Tibial artery (tissue), 4 donors: Measurements from ENCODE around the gene GRAMD4.

Experiments used
- DNase-seq, 2 donors: peaks; one replicate each; pipeline ENCODE4 v3.0.0-alpha.2; 2019
- H3K27ac ChIP-seq, 2 donors: fragments of 200-600 bp; sonication (generic) in 1 of 2; 1 replicate in 1 of 2; 2 replicates in 1 of 2; pipeline ENCODE4 v1.5.1; 2018 to 2019; ENCODE audit warnings: mild to moderate bottlenecking in 1 of 2
- H3K27me3 ChIP-seq, 2 donors: fragments of 200-600 bp; sonication (generic) in 1 of 2; one replicate each; pipeline versions ENCODE4 v1.5.1 to v1.6.0; 2016 to 2019
- H3K36me3 ChIP-seq, 3 donors: fragments of 200-600 bp; sonication (generic) in 2 of 3; one replicate each; pipeline ENCODE4 v1.5.1; 2016 to 2019; ENCODE audit warnings: mild to moderate bottlenecking in 2 of 3
- H3K4me1 ChIP-seq, 4 donors: fragments of 200-600 bp; sonication (generic) in 2 of 4; 1 replicate in 3 of 4; 2 replicates in 1 of 4; pipeline ENCODE4 v1.5.1; 2016 to 2019
- H3K4me3 ChIP-seq, 2 donors: fragments of 200-600 bp; sonication (generic) in 1 of 2; 1 replicate in 1 of 2; 2 replicates in 1 of 2; pipeline ENCODE4 v1.5.1; 2018 to 2019; ENCODE audit warnings: mild to moderate bottlenecking in 2 of 2
- H3K9me3 ChIP-seq, 3 donors: fragments of 200-600 bp; sonication (generic) in 1 of 3; one replicate each; pipeline ENCODE4 v1.5.1; 2016 to 2019
- CTCF ChIP-seq, 2 experiments: fragments of 200-600 bp in 1 of 2; fragments of 450-650 bp in 1 of 2; IDR thresholded peaks; one replicate each; pipeline ENCODE4 v1.5.1; 2017 to 2019; ENCODE audit warnings: antibody characterized with exemption in 2 of 2, mild to moderate bottlenecking in 1 of 2, moderate library complexity in 1 of 2
- intact Hi-C: fragments of 100-400 bp; cut with DNase I; formaldehyde crosslinking; loops from one replicate; pipeline ENCODE4 v1.15.0; 2023; ENCODE audit warnings: low total_unique reads

Gene GRAMD4

GRCh38 chr22:46701262-46701661 is 81.1 kb downstream of the GRAMD4 start:
- Histone ChIP-seq H3K4me1 (no peaks in the 10 kb centered on the region), H3K27ac (no peak overlapping the region), H3K27me3 (no peaks in the 10 kb centered on the region), H3K4me3 (no peak overlapping the region), H3K9me3 (no peaks in the 10 kb centered on the region), H3K36me3 (peaks cover 69 to 97% (median 95%) of the 10 kb centered on the region in 3 donors)
- no peak for DNase-seq
- intact Hi-C loops = no loop called here
- no peak for TF ChIP-seq CTCF (IDR thresholded peaks at IDR 0.05)

GRCh38 chr22:46703171-46703995 is 83.2 kb downstream of the GRAMD4 start:
- H3K36me3 ChIP-seq = peaks cover 71 to 97% (median 96%) of the 10 kb centered on the region in 3 donors
- no peaks in the 10 kb centered on the region for H3K4me1 ChIP-seq
- H3K9me3 ChIP-seq = no peaks in the 10 kb centered on the region
- H3K27ac ChIP-seq = no peak overlapping the region
- no peak for DNase-seq
- intact Hi-C loops = no loop called here
- no peak for TF ChIP-seq CTCF (IDR thresholded peaks at IDR 0.05)
- no peak overlapping the region for H3K4me3 ChIP-seq
- no peaks in the 10 kb centered on the region for H3K27me3 ChIP-seq

GRCh38 chr22:46703996-46704370 is 83.8 kb downstream of the GRAMD4 start:
- no peak overlapping the region for H3K4me3 ChIP-seq
- H3K27me3 ChIP-seq = no peaks in the 10 kb centered on the region
- H3K9me3 ChIP-seq = no peaks in the 10 kb centered on the region
- H3K36me3 ChIP-seq = peaks cover 71 to 97% (median 96%) of the 10 kb centered on the region in 3 donors
- no peak overlapping the region for H3K27ac ChIP-seq
- TF ChIP-seq CTCF (IDR thresholded peaks at IDR 0.05) = no peak
- H3K4me1 ChIP-seq = no peaks in the 10 kb centered on the region
- DNase-seq = no peak
- intact Hi-C loops = no loop called here

GRCh38 chr22:46706060-46706459 is 85.9 kb downstream of the GRAMD4 start:
- intact Hi-C loops = no loop called here
- DNase-seq = no peak
- Histone ChIP-seq H3K4me1 (no peaks in the 10 kb centered on the region), H3K27ac (no peak overlapping the region), H3K36me3 (peaks cover 82 to 97% (median 95%) of the 10 kb centered on the region in 3 donors), H3K4me3 (no peak overlapping the region), H3K27me3 (no peaks in the 10 kb centered on the region), H3K9me3 (no peaks in the 10 kb centered on the region)
- TF ChIP-seq CTCF (IDR thresholded peaks at IDR 0.05) = no peak

DNA sequence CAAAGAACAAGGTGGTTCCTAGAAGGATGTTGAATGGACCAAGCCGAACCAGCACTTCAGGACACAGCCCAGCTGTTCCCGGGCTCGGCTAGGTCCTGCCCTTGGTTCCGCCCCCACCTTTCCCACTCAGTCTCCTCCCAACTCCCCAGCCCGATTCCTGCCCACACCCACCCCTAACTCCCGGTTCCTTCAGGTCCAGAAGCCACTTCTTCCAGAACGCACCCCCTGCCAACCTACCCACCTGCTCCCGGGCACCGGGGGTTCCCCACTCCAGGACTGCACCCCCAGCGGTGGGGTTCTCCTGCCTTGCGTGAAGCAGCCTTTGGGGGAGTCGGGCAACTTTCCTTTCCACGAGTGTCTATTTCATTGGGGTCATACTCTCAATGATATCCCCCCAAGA is 87.1 kb downstream of the GRAMD4 start:
- no peaks in the 10 kb centered on the region for H3K27me3 ChIP-seq
- H3K4me3 ChIP-seq = no peak overlapping the region
- TF ChIP-seq CTCF (IDR thresholded peaks at IDR 0.05) = no peak
- intact Hi-C loops = no loop called here
- H3K27ac ChIP-seq = no peak overlapping the region
- no peaks in the 10 kb centered on the region for H3K4me1 ChIP-seq
- H3K36me3 ChIP-seq = peaks cover 83 to 99% (median 97%) of the 10 kb centered on the region in 3 donors
- DNase-seq = no peak
- H3K9me3 ChIP-seq = no peaks in the 10 kb centered on the region
